ENCODE measurements around the gene PRR5L. TPM values are rescaled to one million over a fixed set of nuclear protein-coding genes. Genes with fewer than 3 reads are reported as not detected.

Gene PRR5L
- total RNA-seq, 2 experiments from 2014 or later, result 7.0 to 8.1 TPM

GRCh38 chr11:36394056-36394455, 98.0 kb downstream of the PRR5L start:
- intact Hi-C loops (cut with micrococcal nuclease), result no loop called here
- H3K4me1 Mint-ChIP-seq (ENCODE audit: low read depth), result peaks cover 54% of the 10 kb centered on the region
- no peak for TF ChIP-seq CTCF (IDR thresholded peaks at IDR 0.05)
- H3K27me3 Mint-ChIP-seq, result peaks cover 9% of the 10 kb centered on the region
- peaks cover 4% of the 10 kb centered on the region for H3K36me3 Mint-ChIP-seq (ENCODE audit: low read depth)
- DNase-seq, result peak; percentile 44
- no peak overlapping the region for H3K27ac Mint-ChIP-seq
- POLR2A ChIA-PET, result interaction anchor here (1.6 kb wide), 1 partner anchor 9 kb away, joined by 4 read pairs; no protein-coding TSS in a partner anchor
- H3K9me3 Mint-ChIP-seq, result no peaks in the 10 kb centered on the region
- no peak overlapping the region for H3K4me3 Mint-ChIP-seq
- ATAC-seq, result peak; percentile 54
- CTCF ChIA-PET, result interaction anchor here (1.1 to 1.7 kb wide), 3 partner anchors 16 to 99 kb away, joined by 3 to 7 read pairs (median 5); no protein-coding TSS in a partner anchor

DNA sequence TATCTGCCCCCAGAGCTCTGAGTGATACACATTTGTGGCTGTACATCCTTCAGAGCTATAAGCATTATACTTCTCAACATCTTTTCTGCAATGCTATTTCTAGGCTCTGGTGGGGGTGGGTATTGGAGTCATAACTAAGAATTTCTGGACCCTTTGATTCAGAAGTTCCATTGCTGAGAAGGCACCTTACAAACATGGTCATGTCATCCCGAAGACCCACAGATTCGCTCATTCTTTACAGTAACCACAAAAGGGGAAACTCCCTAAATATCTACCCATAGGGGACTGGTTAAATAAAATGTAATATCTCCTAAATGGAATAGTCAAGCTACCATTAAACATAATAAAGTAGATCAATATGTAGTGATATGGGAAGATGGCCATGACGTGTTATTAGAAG, 98.8 kb downstream of the PRR5L start:
- ATAC-seq (peak; percentile 68), DNase-seq (peak; percentile 32)
- Mint-ChIP-seq H3K4me1 (ENCODE audit: low read depth) (peaks cover 50% of the 10 kb centered on the region), H3K36me3 (ENCODE audit: low read depth) (peaks cover 4% of the 10 kb centered on the region), H3K9me3 (no peaks in the 10 kb centered on the region), H3K27ac (peak overlapping the region; percentile 39), H3K4me3 (no peak overlapping the region), H3K27me3 (peaks cover 10% of the 10 kb centered on the region)
- no peak for TF ChIP-seq CTCF (IDR thresholded peaks at IDR 0.05)
- intact Hi-C loops (cut with micrococcal nuclease), result no loop called here
- POLR2A ChIA-PET, result interaction anchor here (1.3 to 1.6 kb wide), 2 partner anchors 10 to 16 kb away, joined by 3 to 4 read pairs; no protein-coding TSS in a partner anchor
- CTCF ChIA-PET, result interaction anchor here (1.1 to 1.7 kb wide), 5 partner anchors 10 to 98 kb away, joined by 3 to 7 read pairs (median 3); no protein-coding TSS in a partner anchor

DNA sequence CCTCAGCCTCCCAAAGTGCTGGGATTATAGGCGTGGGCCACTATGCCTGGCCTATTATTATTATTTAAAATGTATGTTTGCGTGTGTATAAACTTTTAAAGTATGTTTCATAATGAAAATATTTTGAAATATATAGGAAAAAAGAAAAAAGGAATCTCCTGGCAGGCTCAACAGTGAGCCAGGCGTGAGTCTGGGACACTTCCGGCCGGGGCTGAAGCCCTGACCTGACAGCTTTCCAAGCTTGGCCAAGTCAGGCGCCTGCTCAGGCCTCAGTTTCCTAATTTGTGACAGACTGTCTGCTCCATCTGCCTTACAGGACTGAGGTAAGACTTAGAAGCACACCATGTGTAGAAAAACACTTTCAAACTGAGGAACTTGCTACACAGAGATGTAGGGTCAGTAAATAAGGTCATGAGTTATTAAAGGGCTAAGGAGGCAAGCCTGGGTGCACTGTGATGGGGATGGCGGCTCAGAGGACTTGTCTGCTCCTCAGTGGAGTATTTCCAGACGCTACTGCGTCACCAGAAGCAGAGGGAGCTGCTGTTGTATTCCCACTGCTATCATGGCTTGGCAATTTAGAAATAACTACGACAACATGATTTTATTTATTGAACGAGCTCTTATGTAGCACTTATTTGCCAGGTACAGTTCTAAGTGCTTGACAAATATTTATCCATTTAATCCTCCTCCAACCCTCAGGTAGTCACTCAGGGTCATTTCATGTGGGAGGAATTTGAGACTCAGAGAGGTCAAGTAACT, 100.1 kb downstream of the PRR5L start:
- peaks cover 16% of the 10 kb centered on the region for H3K27me3 Mint-ChIP-seq
- DNase-seq (no peak), ATAC-seq (no peak)
- H3K9me3 Mint-ChIP-seq, result no peaks in the 10 kb centered on the region
- no peak for TF ChIP-seq CTCF (IDR thresholded peaks at IDR 0.05)
- H3K4me3 Mint-ChIP-seq, result no peak overlapping the region
- POLR2A ChIA-PET, result interaction anchor here (1.3 kb wide), 1 partner anchor 17 kb away, joined by 3 read pairs; no protein-coding TSS in a partner anchor
- peaks cover 47% of the 10 kb centered on the region for H3K4me1 Mint-ChIP-seq (ENCODE audit: low read depth)
- H3K36me3 Mint-ChIP-seq (ENCODE audit: low read depth), result peaks cover 7% of the 10 kb centered on the region
- CTCF ChIA-PET, result interaction anchor here (1.3 to 1.6 kb wide), 4 partner anchors 9 to 104 kb away, joined by 3 to 6 read pairs (median 4); no protein-coding TSS in a partner anchor
- no peak overlapping the region for H3K27ac Mint-ChIP-seq
- intact Hi-C loops (cut with micrococcal nuclease), result no loop called here

DNA sequence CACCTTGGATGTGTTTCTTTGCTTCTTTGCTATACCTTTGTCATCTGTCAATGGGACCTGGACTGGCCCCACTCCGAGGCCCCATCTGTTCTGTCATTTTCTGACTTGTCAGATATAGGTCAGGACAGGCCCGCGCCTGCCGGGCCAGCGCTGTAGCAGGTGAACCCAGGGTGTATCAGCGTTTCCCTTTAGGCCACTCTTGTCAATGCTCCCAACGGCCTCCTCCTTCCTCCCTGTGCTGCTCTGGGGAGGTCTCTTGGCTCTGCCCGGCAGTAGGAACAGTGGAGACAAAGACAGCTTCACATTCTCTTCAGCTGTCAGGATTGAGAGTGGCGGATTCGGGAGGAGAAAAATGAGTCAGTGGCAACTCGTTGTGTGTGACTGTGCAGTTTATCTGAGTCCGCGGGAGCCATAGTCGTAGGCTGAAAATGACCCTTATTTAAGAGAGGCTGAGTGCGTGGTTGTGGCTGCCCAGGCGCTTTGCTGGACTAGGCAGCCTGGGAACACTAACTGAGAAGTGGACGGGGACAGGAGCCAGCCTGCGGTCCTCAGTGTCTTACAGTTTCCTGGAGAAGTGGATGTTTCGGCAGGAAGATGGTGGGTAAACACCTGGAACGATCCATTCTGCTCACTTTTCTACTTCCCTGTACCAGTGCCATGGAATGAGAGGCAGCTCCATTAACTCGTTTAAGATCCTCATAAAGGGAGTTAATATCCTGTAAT, 102.3 kb downstream of the PRR5L start:
- H3K4me1 Mint-ChIP-seq (ENCODE audit: low read depth), result peaks cover 29% of the 10 kb centered on the region
- TF ChIP-seq CTCF (IDR thresholded peaks at IDR 0.05), result no peak
- no peaks in the 10 kb centered on the region for H3K9me3 Mint-ChIP-seq
- H3K27me3 Mint-ChIP-seq, result peaks cover 12% of the 10 kb centered on the region
- ChIA-PET CTCF (interaction anchor here (1.0 to 1.2 kb wide), 2 partner anchors 13 to 33 kb away, joined by 3 read pairs; no protein-coding TSS in a partner anchor), POLR2A (interaction anchor here (1.0 kb wide), 1 partner anchor 13 kb away, joined by 3 read pairs; no protein-coding TSS in a partner anchor)
- ATAC-seq, result no peak
- peaks cover 7% of the 10 kb centered on the region for H3K36me3 Mint-ChIP-seq (ENCODE audit: low read depth)
- no peak for DNase-seq
- no peak overlapping the region for H3K4me3 Mint-ChIP-seq
- no peak overlapping the region for H3K27ac Mint-ChIP-seq
- intact Hi-C loops (cut with micrococcal nuclease), result no loop called here

Measured in activated CD8-positive, alpha-beta T cell treated with anti-CD3 and anti-CD28 coated beads for 36 hours (primary cell).